HG03175 (cell line): ENCODE data around the gene EIPR1.

Experiments used
- ATAC-seq: cut with Tn5 transposase; IDR thresholded peaks from one replicate; pipeline ENCODE4 v1.9.1; 2021; ENCODE audit warnings: mild to moderate bottlenecking, moderate library complexity; ENCODE audit not compliant: unreplicated experiment

The EIPR1 gene

DNA sequence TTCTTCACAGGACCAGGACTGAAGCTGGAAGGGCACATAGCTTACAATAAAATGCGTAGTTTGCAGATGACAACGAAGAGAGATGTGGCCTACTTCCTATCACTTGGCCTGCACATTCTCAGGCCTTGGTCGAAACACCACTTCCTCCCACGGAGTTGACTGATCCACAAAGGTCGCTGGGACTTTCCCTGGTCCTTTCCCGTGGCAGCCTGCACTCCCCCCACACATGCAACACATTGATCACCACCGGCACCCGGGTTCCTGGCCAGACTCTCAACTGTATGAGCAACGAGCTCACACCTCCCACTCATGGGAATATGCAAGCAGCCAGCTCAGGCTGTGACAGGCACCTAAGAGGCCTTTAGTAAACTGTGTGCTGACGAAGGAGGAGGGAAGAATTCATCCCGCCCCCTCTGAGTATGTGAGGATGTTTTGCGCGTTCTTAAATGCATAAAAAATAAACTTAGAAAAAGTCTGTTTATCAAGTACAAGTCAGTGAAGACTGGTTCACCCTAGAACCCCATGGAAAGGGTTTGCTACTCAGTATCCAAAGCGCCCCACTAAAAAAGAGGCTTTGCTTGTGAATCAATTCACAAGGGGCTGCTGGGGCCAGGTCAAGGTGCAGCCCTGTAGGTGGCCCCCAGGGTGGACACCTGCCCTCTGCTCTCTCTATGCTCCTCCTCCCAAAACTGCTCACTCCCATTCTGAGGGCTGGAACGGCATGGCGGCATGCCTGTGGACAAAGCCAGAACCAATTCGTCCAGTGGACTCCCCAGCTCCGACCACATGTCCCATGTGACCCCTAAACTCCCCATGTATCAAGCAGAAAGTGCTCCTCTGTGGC, 154.3 kb downstream of the EIPR1 start:
- peak; percentile 83 for ATAC-seq

- ATAC-seq = peak; percentile 65
These were observed 155.0 kb downstream of the EIPR1 start for GRCh38 chr2:3222636-3223035.

DNA sequence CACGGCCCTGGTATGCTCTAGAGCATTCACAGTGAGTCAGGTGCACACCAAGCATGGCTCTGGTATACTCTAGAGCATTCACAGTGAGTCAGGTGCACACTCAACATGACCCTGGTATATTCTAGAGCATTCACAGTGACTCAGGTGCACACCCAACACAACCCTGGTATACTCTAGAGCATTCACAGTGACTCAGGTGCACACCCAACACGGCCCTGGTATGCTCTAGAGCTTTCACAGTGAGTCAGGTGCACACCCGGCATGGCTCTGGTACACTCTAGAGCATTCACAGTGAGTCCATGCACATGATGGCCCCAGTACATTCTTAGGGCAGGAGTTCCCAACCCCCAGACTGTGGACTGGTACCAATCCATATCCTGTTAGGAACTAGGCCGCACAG, 158.1 kb downstream of the EIPR1 start:
- ATAC-seq = no peak

DNA sequence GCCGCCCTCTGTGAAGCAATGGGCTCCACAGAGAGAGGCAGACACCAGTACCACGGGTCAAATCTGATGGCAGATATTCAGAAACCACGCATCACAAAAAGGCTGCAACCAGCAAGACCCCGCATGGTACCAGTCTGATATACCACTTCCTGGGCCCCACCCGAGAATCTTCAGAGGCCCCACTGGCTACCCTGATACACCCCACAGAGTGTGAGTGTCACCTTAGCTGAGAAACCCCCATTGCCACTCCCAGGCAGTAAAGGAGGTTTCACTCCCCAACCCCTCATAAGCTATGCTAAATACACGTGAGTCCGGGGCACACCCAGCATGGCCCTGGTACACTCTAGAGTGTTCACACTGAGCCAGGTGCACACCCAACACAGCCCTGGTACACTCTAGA, 160.0 kb downstream of the EIPR1 start:
- ATAC-seq = no peak

GRCh38 chr2:3216841-3217495, 160.7 kb downstream of the EIPR1 start:
- ATAC-seq = no peak

GRCh38 chr2:3214806-3215404, 162.7 kb downstream of the EIPR1 start:
- ATAC-seq = no peak

- ATAC-seq = no peak
These were observed 163.6 kb downstream of the EIPR1 start for GRCh38 chr2:3214065-3214464.

DNA sequence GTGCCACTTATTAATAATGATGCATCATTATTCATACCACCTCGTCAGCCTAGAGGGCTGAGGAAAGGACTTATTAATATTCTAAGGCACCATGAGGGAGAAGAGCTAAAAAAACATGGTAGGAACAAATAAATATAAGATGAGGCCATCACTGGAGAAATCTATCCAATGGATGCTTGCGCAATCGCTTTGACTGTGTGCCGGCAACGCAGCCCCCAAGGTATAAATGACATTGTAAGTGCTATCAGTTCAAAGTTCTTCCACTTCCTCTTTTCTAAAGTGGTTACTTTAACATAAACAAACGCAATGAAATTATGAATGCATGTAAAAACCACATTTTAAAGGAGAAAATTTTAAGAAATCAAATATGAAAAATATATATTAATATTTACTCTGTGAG, 164.6 kb downstream of the EIPR1 start:
- ATAC-seq = no peak

DNA sequence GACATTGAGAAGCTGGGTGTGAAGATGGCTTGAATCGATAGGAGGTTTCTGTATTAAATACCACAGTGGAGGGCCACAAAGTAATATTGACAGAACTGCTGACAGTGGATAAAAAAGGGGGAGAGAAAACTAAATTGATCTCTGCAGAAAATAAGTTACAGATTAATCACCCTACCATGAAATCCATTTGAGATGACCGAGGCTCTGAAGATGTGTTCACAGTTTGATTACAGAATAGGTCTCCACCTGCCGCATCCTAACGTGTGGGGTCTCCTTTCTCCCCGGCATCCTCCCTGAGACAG, 165.6 kb downstream of the EIPR1 start:
- no peak for ATAC-seq

- ATAC-seq = no peak
These were observed 166.2 kb downstream of the EIPR1 start for GRCh38 chr2:3211256-3212060.

GRCh38 chr2:3210257-3210656, 167.4 kb downstream of the EIPR1 start:
- no peak for ATAC-seq

DNA sequence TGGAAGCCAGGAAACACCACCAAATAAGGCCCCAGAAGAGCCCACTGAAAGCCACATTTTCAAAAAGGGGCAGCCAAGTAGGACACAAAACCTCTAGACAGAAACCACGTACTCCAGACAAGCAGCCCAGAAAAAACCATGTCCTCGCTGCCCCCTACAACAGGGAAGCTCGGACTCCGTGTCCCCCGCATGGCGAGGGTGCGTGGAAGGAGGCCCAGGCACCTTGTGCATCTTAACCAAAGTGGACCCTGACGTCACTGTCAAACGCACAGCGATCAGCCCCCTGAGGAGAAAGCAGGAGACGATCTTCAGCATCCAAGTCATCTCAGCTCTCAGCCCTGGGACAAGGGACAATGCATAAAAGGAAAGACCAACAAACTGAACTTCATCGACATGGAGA, 168.4 kb downstream of the EIPR1 start:
- no peak for ATAC-seq

DNA sequence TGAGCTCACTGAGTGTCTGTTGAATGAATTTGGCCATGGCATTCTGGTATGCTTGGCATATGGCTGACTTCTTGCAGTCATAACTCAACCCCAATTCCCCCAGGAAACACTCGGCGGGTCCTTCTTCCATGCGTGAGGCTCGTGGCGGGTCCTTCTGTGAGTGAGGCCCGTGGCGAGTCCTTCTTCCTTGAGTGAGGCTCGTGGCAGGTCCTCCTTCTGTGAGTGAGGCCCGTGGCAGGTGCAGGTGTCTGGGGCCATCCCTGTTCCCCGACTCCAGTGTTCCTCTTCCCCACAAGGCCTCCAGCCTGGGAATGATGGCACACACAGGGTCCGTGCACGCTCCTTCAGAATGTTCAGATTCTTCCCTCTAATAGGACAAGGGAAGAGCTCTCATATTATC, 169.0 kb downstream of the EIPR1 start:
- ATAC-seq = no peak

GRCh38 chr2:3208179-3208578, 169.4 kb downstream of the EIPR1 start:
- ATAC-seq = no peak

DNA sequence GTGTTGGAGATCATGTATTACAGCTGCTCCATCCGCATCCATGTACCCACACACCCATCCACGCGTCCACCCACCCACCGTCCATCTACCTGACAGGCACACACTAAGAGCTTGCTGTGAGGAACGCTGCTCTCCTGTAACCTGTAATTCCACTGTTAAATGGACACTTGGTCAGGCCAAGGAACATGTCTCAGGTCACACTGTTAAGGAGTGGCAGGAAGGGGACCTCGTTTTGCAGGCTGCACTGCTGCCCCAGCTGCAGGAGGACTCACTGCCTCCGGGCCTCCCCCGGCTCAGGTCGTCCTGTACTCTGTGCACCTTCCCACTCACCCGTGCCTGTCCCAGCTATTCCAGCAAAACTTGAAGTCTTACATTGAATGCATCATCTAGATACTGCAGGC, 170.5 kb downstream of the EIPR1 start:
- no peak for ATAC-seq

DNA sequence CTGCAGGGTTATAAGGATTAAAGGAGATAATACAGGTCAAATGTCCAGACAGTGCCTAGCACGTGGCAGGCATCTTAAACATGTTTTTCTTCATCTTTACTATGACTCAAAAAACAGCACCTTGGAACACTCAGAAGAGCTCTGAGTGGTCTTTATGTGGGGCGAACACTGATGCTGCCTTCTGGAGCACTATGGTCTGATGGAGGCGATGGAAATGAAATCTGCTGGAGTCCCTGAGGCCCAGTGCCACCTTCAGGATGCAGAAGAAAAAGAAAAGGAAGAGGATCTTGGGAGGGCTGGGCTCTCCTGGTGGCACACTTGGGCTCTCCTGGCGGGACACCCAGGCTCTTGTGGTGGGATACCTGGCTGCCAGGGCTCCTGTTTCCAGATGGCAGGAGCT, 171.8 kb downstream of the EIPR1 start:
- no peak for ATAC-seq

- ATAC-seq = no peak
These were observed 173.4 kb downstream of the EIPR1 start for GRCh38 chr2:3204031-3204821.

- no peak for ATAC-seq
These were observed 174.1 kb downstream of the EIPR1 start for GRCh38 chr2:3203497-3204019.

- ATAC-seq = no peak
These were observed 174.7 kb downstream of the EIPR1 start for GRCh38 chr2:3202926-3203325.

GRCh38 chr2:3201281-3201680, 176.3 kb downstream of the EIPR1 start:
- ATAC-seq = no peak
